PC-9 (cell line): ENCODE measurements around the gene NCDN. TPM values are rescaled to one million over a fixed set of nuclear protein-coding genes. Genes with fewer than 3 reads are reported as not detected.
"Not testable (repeated sequence)": the region's sequence is repeated elsewhere in the genome, so short reads cannot be mapped to it uniquely, and the experiment has no call there.

ENCODE experiments used
- BruUV-seq: library from RNA; stranded (reverse); fragments of 400-500 nt; replicated peaks from 2 replicates; lab custom pipeline; 2021; lab: Mats Ljungman, UMichigan
- CTCF ChIA-PET: fragments of 300-600 bp; sonication (Branson Sonifier 250); formaldehyde crosslinking; loops from one replicate; lab custom pipeline; 2022; ENCODE audit warnings: antibody characterized with exemption; lab: Charles Lee
- POLR2A ChIA-PET: fragments of 300-600 bp; sonication (Branson Sonifier 250); formaldehyde crosslinking; loops from one replicate; lab custom pipeline; 2022; ENCODE audit warnings: antibody characterized with exemption; ENCODE audit not compliant: unreplicated experiment; lab: Charles Lee
- DNase-seq, 2 experiments: peaks; one replicate each; pipeline versions ENCODE4 v3.0.0 to v3.0.0-alpha.2; 2015 to 2022; ENCODE audit warnings: mixed read lengths in 1 of 2
- H2AFZ ChIP-seq: fragments of 200-600 bp; sonication (generic); 2 replicates; pipeline ENCODE4 v1.8.1; 2017; ENCODE audit warnings: antibody characterized with exemption
- H3F3A ChIP-seq: fragments of 200-600 bp; sonication (generic); 2 replicates; pipeline ENCODE4 v1.8.1; 2017; ENCODE audit warnings: antibody characterized with exemption, mild to moderate bottlenecking, low read depth; ENCODE audit not compliant: insufficient read depth
- H3K27ac ChIP-seq: fragments of 200-600 bp; sonication (generic); 2 replicates; pipeline ENCODE4 v1.6.1; 2016; ENCODE audit warnings: mixed run types
- H3K27me3 ChIP-seq: fragments of 200-600 bp; sonication (generic); 2 replicates; pipeline ENCODE4 v1.6.1; 2016; ENCODE audit warnings: low read depth, mixed run types; ENCODE audit not compliant: insufficient read depth
- H3K36me3 ChIP-seq: fragments of 200-600 bp; sonication (generic); 2 replicates; pipeline ENCODE4 v1.6.1; 2016; ENCODE audit warnings: low read depth, mixed run types
- H3K4me1 ChIP-seq: fragments of 200-600 bp; sonication (generic); replicated peaks from 2 replicates; pipeline ENCODE4 v1.6.1; 2016; ENCODE audit warnings: mixed run types; ENCODE audit not compliant: insufficient read depth
- H3K4me2 ChIP-seq: fragments of 200-600 bp; sonication (generic); 2 replicates; pipeline ENCODE4 v1.6.1; 2017; ENCODE audit warnings: mixed run types
- H3K4me3 ChIP-seq: fragments of 200-600 bp; sonication (generic); 2 replicates; pipeline ENCODE4 v1.6.1; 2016; ENCODE audit warnings: mixed run types
- H3K79me2 ChIP-seq: fragments of 200-600 bp; sonication (generic); 2 replicates; pipeline ENCODE4 v1.6.1; 2017; ENCODE audit warnings: low read depth, mixed run types
- H3K9me2 ChIP-seq: fragments of 200-600 bp; sonication (generic); 2 replicates; pipeline ENCODE4 v1.8.1; 2017; ENCODE audit warnings: mild to moderate bottlenecking; ENCODE audit not compliant: insufficient read depth
- H3K9me3 ChIP-seq: fragments of 200-600 bp; sonication (generic); 2 replicates; pipeline ENCODE4 v1.8.1; 2016; ENCODE audit warnings: low read depth; ENCODE audit not compliant: insufficient read depth
- H4K20me1 ChIP-seq: fragments of 200-600 bp; sonication (generic); 2 replicates; pipeline ENCODE4 v1.8.1; 2017; ENCODE audit not compliant: insufficient read depth
- CTCF ChIP-seq: fragments of 200-600 bp; sonication (generic); conservative IDR thresholded peaks from 2 replicates; pipeline ENCODE4 v1.6.1; 2017; ENCODE audit warnings: mixed run types, antibody characterized with exemption, mild to moderate bottlenecking, moderate library complexity
- EZH2 ChIP-seq: fragments of 200-600 bp; sonication (generic); IDR thresholded peaks from 2 replicates; pipeline ENCODE4 v1.8.0; 2017; ENCODE audit warnings: antibody characterized with exemption, low read depth
- intact Hi-C: fragments of 100-400 bp; cut with micrococcal nuclease; formaldehyde crosslinking; loops from one replicate; pipeline ENCODE4 v1.10.0; 2022; ENCODE audit not compliant: unreplicated experiment
- total RNA-seq: library from RNA; stranded (reverse); gene quantifications from 2 replicates; pipeline ENCODE4 v1.2.3, GENCODE V29; 2021

NCDN gene
- total RNA-seq, 1 experiment from 2014 or later = 26.6 TPM

- BruUV-seq = no TSS peak
- no peaks in the 10 kb centered on the region for H4K20me1 ChIP-seq
- H3K4me2 ChIP-seq = no peak overlapping the region
- no peaks in the 10 kb centered on the region for H3K9me2 ChIP-seq
- H3K4me1 ChIP-seq = no peaks in the 10 kb centered on the region; the same call in 1 of the 2 replicates
- H3K79me2 ChIP-seq = no peaks in the 10 kb centered on the region
- no peak for TF ChIP-seq EZH2
- TF ChIP-seq CTCF = no peak
- intact Hi-C loops = loop anchor here (5.0 kb wide), 1 partner anchor 65 kb away; the partner anchor contains the start of gene PSMB2
- H3K9me3 ChIP-seq = no peaks in the 10 kb centered on the region
- ChIA-PET POLR2A (no interaction called here), CTCF (no interaction called here)
- H3K36me3 ChIP-seq = no peaks in the 10 kb centered on the region
- H3K27me3 ChIP-seq = no peaks in the 10 kb centered on the region
- no peak overlapping the region for H3K27ac ChIP-seq
- H2AFZ ChIP-seq = no peak overlapping the region
- DNase-seq = no peak
- H3F3A ChIP-seq = 0 out of 2 replicates have a peak, but pooled peaks cover 4% of the 10 kb centered on the region
- no peak overlapping the region for H3K4me3 ChIP-seq
Observed at GRCh38 chr1:35577071-35577998, 19.7 kb downstream of the NCDN start.

- Histone ChIP-seq H3K36me3 (no peaks in the 10 kb centered on the region), H3K79me2 (no peaks in the 10 kb centered on the region), H3K4me2 (no peak overlapping the region), H3K4me3 (no peak overlapping the region), H3F3A (no peaks in the 10 kb centered on the region), H2AFZ (no peak overlapping the region), H3K27ac (no peak overlapping the region), H3K4me1 (no peaks in the 10 kb centered on the region), H3K9me2 (no peaks in the 10 kb centered on the region), H4K20me1 (no peaks in the 10 kb centered on the region), H3K9me3 (no peaks in the 10 kb centered on the region), H3K27me3 (no peaks in the 10 kb centered on the region)
- no peak for TF ChIP-seq CTCF
- TF ChIP-seq EZH2 = no peak
- ChIA-PET POLR2A (no interaction called here), CTCF (no interaction called here)
- no peak for DNase-seq
- intact Hi-C loops = no loop called here
- no TSS peak for BruUV-seq
Observed at GRCh38 chr1:35580949-35581388, 23.4 kb downstream of the NCDN start.

GRCh38 chr1:35581621-35582020 is 24.0 kb downstream of the NCDN start:
- DNase-seq, H3K4me2 ChIP-seq, POLR2A ChIA-PET, H3K4me1 ChIP-seq, H3K9me3 ChIP-seq, BruUV-seq, H3K4me3 ChIP-seq, H3K36me3 ChIP-seq, H3K9me2 ChIP-seq, CTCF ChIA-PET, intact Hi-C loops, H3K27ac ChIP-seq, H2AFZ ChIP-seq, H4K20me1 ChIP-seq, H3K79me2 ChIP-seq, H3K27me3 ChIP-seq, H3F3A ChIP-seq: not testable (repeated sequence)
